H1 (cell line): Measurements from ENCODE around the gene COMMD7. TPM values are rescaled to one million over a fixed set of nuclear protein-coding genes. Genes with fewer than 3 reads are reported as not detected.

Experiments
- CTCF ChIA-PET: fragments of 300-600 bp; sonication (Branson Sonifier 250); formaldehyde crosslinking; loops from one replicate; lab custom pipeline; 2021; ENCODE audit not compliant: partially characterized antibody; lab: Charles Lee
- POLR2A ChIA-PET: fragments of 300-600 bp; sonication (Branson Sonifier 250); formaldehyde crosslinking; loops from one replicate; lab custom pipeline; 2021; ENCODE audit warnings: inconsistent platforms; ENCODE audit not compliant: partially characterized antibody; lab: Charles Lee
- DNase-seq, 2 experiments: peaks; one replicate each; pipeline versions ENCODE4 v3.0.0 to v3.0.0-alpha.2; 2010 to 2022; ENCODE audit warnings: low spot score in 2 of 2, low read depth in 1 of 2, mixed read lengths in 1 of 2
- FAIRE-seq: peaks from 2 replicates; lab custom pipeline; 2011; peaks lifted over from hg19 to GRCh38; lab: Jason Lieb, UNC
- H2AFZ ChIP-seq: 2 replicates; pipeline ENCODE4 v1.8.1; 2012; ENCODE audit warnings: low read length, inconsistent platforms
- H2AK5ac ChIP-seq: 2 replicates; pipeline ENCODE4 v1.6.1; 2013; ENCODE audit warnings: low read depth, low read length
- H2BK120ac ChIP-seq: replicated peaks from 2 replicates; pipeline ENCODE3; 2013; ENCODE audit warnings: low read depth, low read length, inconsistent platforms
- H2BK12ac ChIP-seq: 2 replicates; pipeline ENCODE4 v1.6.1; 2013; ENCODE audit warnings: low read depth, low read length
- H2BK15ac ChIP-seq: 2 replicates; pipeline ENCODE4 v1.6.1; 2013; ENCODE audit warnings: low read length
- H2BK20ac ChIP-seq: 2 replicates; pipeline ENCODE4 v1.6.1; 2013; ENCODE audit warnings: low read length
- H2BK5ac ChIP-seq: 2 replicates; pipeline ENCODE4 v1.6.1; 2013; ENCODE audit warnings: low read depth, low read length
- H3K14ac ChIP-seq: 2 replicates; pipeline ENCODE4 v1.6.1; 2013; ENCODE audit warnings: inconsistent platforms; ENCODE audit not compliant: insufficient read length
- H3K18ac ChIP-seq: 2 replicates; pipeline ENCODE4 v1.6.1; 2013; ENCODE audit warnings: low read length; ENCODE audit errors: extremely low read depth
- H3K23ac ChIP-seq: 2 replicates; pipeline ENCODE4 v1.6.1; 2013; ENCODE audit warnings: inconsistent platforms; ENCODE audit not compliant: insufficient read length
- H3K23me2 ChIP-seq: 2 replicates; pipeline ENCODE4 v1.6.1; 2013; ENCODE audit warnings: low read depth, low read length
- H3K27ac ChIP-seq: 2 replicates; pipeline ENCODE4 v1.6.1; 2011; ENCODE audit warnings: low read depth, low read length, inconsistent platforms
- H3K27me3 ChIP-seq, 4 experiments: replicated peaks in 1 of 4; 1 replicate in 1 of 4; 2 replicates in 3 of 4; pipeline versions ENCODE4 v1.6.1 to v1.8.1; 2011 to 2013; ENCODE audit warnings: low read length in 3 of 4, mild to moderate bottlenecking in 3 of 4, inconsistent platforms in 2 of 4, mixed read lengths in 2 of 4, moderate library complexity in 1 of 4; ENCODE audit not compliant: control insufficient read depth in 3 of 4, insufficient read depth in 3 of 4; ENCODE audit errors: extremely low read depth in 1 of 4
- H3K36me3 ChIP-seq, 4 experiments: 2 replicates each; pipeline versions ENCODE4 v1.6.1 to v1.8.1; 2011 to 2013; ENCODE audit warnings: mild to moderate bottlenecking in 4 of 4, low read length in 3 of 4, moderate library complexity in 2 of 4, control low read depth in 1 of 4, inconsistent platforms in 1 of 4; ENCODE audit not compliant: insufficient read depth in 4 of 4, control insufficient read depth in 2 of 4
- H3K4ac ChIP-seq: replicated peaks from 2 replicates; pipeline ENCODE3; 2013; ENCODE audit warnings: low read length, low read depth, mixed read lengths, inconsistent platforms; ENCODE audit not compliant: insufficient read length
- H3K4me1 ChIP-seq, 4 experiments: replicated peaks in 1 of 4; 1 replicate in 1 of 4; 2 replicates in 3 of 4; pipeline versions ENCODE4 v1.6.1 to v1.8.1; 2011 to 2013; ENCODE audit warnings: low read length in 3 of 4, inconsistent platforms in 2 of 4, mixed read lengths in 1 of 4; ENCODE audit not compliant: insufficient read depth in 4 of 4, control insufficient read depth in 3 of 4
- H3K4me2 ChIP-seq, 2 experiments: 2 replicates each; pipeline versions ENCODE4 v1.6.1 to v1.8.1; 2011 to 2013; ENCODE audit warnings: low read depth in 2 of 2, low read length in 2 of 2, control low read depth in 1 of 2, inconsistent platforms in 1 of 2, mild to moderate bottlenecking in 1 of 2; ENCODE audit not compliant: insufficient read depth in 1 of 2
- H3K4me3 ChIP-seq, 4 experiments: fragments of 200-600, 300-600 bp in 1 of 4; sonication (generic), shearing (Covaris generic), sonication (Bioruptor Twin) in 1 of 4; 2 replicates each; pipeline versions ENCODE4 v1.5.1 to v1.8.1; 2011 to 2016; ENCODE audit warnings: low read length in 4 of 4, low read depth in 3 of 4, control low read depth in 2 of 4, inconsistent platforms in 2 of 4, mild to moderate bottlenecking in 2 of 4, mixed read lengths in 1 of 4, moderate library complexity in 1 of 4; ENCODE audit not compliant: insufficient read depth in 2 of 4; ENCODE audit errors: extremely low read depth in 1 of 4
- H3K56ac ChIP-seq: replicated peaks from 2 replicates; pipeline ENCODE3; 2013; ENCODE audit warnings: low read depth, mild to moderate bottlenecking, mixed read lengths, low read length, inconsistent platforms; ENCODE audit not compliant: insufficient read length
- H3K79me1 ChIP-seq: 2 replicates; pipeline ENCODE4 v1.6.1; 2013; ENCODE audit warnings: low read depth, low read length, control low read depth
- H3K79me2 ChIP-seq, 2 experiments: 2 replicates each; pipeline versions ENCODE4 v1.6.1 to v1.8.1; 2012 to 2013; ENCODE audit warnings: low read length in 2 of 2, mild to moderate bottlenecking in 2 of 2, inconsistent platforms in 1 of 2; ENCODE audit not compliant: insufficient read depth in 2 of 2, control insufficient read depth in 1 of 2
- H3K9ac ChIP-seq, 4 experiments: replicated peaks in 1 of 4; 1 replicate in 1 of 4; 2 replicates in 3 of 4; pipeline versions ENCODE4 v1.6.1 to v1.8.1; 2011 to 2013; ENCODE audit warnings: low read depth in 3 of 4, low read length in 3 of 4, control low read depth in 2 of 4, mild to moderate bottlenecking in 2 of 4, moderate library complexity in 2 of 4, inconsistent platforms in 1 of 4; ENCODE audit errors: extremely low read depth in 1 of 4
- H3K9me3 ChIP-seq, 2 experiments: 2 replicates each; pipeline versions ENCODE4 v1.6.1 to v1.8.1; 2012 to 2013; ENCODE audit warnings: mild to moderate bottlenecking in 2 of 2, moderate library complexity in 2 of 2, control low read depth in 1 of 2, inconsistent platforms in 1 of 2, low read depth in 1 of 2, low read length in 1 of 2, mixed read lengths in 1 of 2; ENCODE audit not compliant: insufficient read depth in 2 of 2
- H4K20me1 ChIP-seq, 2 experiments: replicated peaks in 1 of 2; 2 replicates each; pipeline versions ENCODE3 to v1.8.1; 2011 to 2013; ENCODE audit warnings: inconsistent platforms in 2 of 2, low read length in 2 of 2, mild to moderate bottlenecking in 1 of 2; ENCODE audit not compliant: insufficient read depth in 2 of 2, control insufficient read depth in 1 of 2
- H4K5ac ChIP-seq: 2 replicates; pipeline ENCODE4 v1.6.1; 2013; ENCODE audit warnings: low read length, low read depth, mixed read lengths, inconsistent platforms; ENCODE audit not compliant: insufficient read length
- H4K8ac ChIP-seq: 2 replicates; pipeline ENCODE4 v1.8.0; 2013; ENCODE audit warnings: mild to moderate bottlenecking, moderate library complexity, low read length, inconsistent platforms; ENCODE audit not compliant: insufficient read depth; ENCODE audit errors: extremely low read depth
- H4K91ac ChIP-seq: replicated peaks from 2 replicates; pipeline ENCODE3; 2013; ENCODE audit warnings: low read length, mixed read lengths, inconsistent platforms; ENCODE audit not compliant: insufficient read length
- CEBPB ChIP-seq: IDR thresholded peaks from 2 replicates; pipeline ENCODE4 v1.6.1; 2012; ENCODE audit warnings: low read depth, low read length
- SAP30 ChIP-seq: fragments of 300-600 bp; sonication (generic); IDR thresholded peaks from 2 replicates; pipeline ENCODE4 v1.7.1; 2012; ENCODE audit warnings: low read length, moderate library complexity, mild to moderate bottlenecking, inconsistent platforms; ENCODE audit not compliant: insufficient read depth, insufficient replicate concordance
- TAF7 ChIP-seq: optimal IDR thresholded peaks from 2 replicates; pipeline ENCODE3; 2011; ENCODE audit warnings: low read depth, mild to moderate bottlenecking, inconsistent platforms, low read length, moderate library complexity, borderline replicate concordance
- WGBS, 2 experiments: shearing (Covaris generic) in 1 of 2; methylation state at CpG; one replicate each; pipeline versions ENCODE4 v1.1.6 to v1.1.7; 2013 to 2015; ENCODE audit warnings: low lambda C conversion rate in 2 of 2, mixed read lengths in 2 of 2, inconsistent platforms in 1 of 2, low coverage in 1 of 2, missing lambda C conversion rate in 1 of 2; ENCODE audit not compliant: insufficient replicate concordance in 2 of 2, insufficient coverage in 1 of 2, insufficient read length in 1 of 2; ENCODE audit errors: extremely low coverage in 1 of 2, missing lambda C conversion rate in 1 of 2; 5-methylcytosine and 5-hydroxymethylcytosine counted together
- polyA plus RNA-seq, 7 experiments: library from polyadenylated mRNA; depleted of rRNA in 3 of 7; stranded (reverse) in 5 of 7; unstranded in 2 of 7; fragments of >200 nt in 5 of 7; fragments of 200-250 nt in 2 of 7; gene quantifications; 1 replicate in 5 of 7; 2 replicates in 1 of 7; 4 replicates in 1 of 7; pipeline versions ENCODE4 v1.2.1 to v1.2.3, GENCODE V29; 2011 to 2013; ENCODE audit warnings: missing spikeins in 2 of 7, mixed read lengths in 2 of 7
- total RNA-seq: library from RNA; stranded (reverse); fragmentation: NEBNext Ultra II Directional; extraction: Animal tissue kit (Norgen Biotek cat#: 25700); gene quantifications from 2 replicates; pipeline ENCODE4 v1.2.1, GENCODE V29; 2021

Gene COMMD7
- total and polyA plus RNA-seq, 2 of the 8 experiments (the other 6 are each of a cell fraction or from before 2014, with no cell fraction given) = 39.4 to 48.9 TPM

DNA sequence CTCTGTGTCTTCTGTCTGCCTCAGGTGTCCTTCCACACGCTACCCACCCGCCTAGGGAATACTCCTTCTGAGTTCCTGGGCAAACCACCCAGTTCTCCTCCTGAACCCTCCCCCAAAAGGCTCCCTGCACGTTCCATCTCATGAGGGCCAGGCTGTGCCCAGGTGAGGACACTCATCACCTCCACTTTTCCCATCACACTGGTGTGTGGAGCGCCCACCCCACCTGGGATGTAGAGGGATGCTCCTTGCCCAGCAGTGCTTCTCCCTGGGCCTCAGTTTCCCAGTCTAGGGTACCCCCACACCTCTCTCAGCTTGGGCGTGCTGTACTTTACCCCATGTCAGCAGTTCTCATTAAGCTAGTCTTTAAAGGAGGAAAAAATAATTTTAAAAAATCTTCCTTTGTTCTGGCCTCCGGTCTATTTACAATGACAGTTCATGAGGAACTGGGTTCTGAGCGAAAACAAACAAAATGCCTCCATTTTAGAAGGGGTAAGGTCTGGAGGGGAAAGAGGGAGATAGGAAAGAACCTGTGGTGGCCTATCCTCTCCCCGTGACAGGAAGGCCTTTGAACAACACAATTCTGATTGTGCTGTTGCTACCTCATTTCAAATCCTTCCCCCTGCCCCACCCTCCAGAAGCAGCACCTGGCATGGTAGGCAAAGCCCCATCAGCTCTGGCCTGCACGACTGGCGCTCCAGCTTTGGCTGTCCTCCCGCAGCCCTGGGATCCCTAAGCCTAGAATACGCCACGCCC is 67.9 kb downstream of the COMMD7 start:
- Histone ChIP-seq H4K20me1 (no peaks in the 10 kb centered on the region), H2AK5ac (peak overlapping the region; percentile 65; the same call in 1 of the 2 replicates), H3K23ac (no peak overlapping the region), H3K9ac (no peak overlapping the region), H4K91ac (peak overlapping the region; percentile 73), H4K8ac (peak overlapping the region; percentile 5; the same call in 1 of the 2 replicates), H3K23me2 (no peaks in the 10 kb centered on the region), H3K4me2 (no peak overlapping the region), H3K4me1 (peaks cover 6 to 19% (median 15%) of the 10 kb centered on the region in 4 experiments), H2BK5ac (0 out of 2 replicates have a peak overlapping the region, but pooled peaks have one; percentile 24), H3K79me2 (peaks cover 0 to 9% of the 10 kb centered on the region in 2 experiments; a peak in 1 of 4 replicates), H3K4ac (no peak overlapping the region), H2BK15ac (peak overlapping the region; percentile 98), H2BK120ac (no peak overlapping the region)
- POLR2A ChIA-PET = interaction anchor here (0.6 to 3.2 kb wide), 10 partner anchors 22 to 131 kb away, joined by 3 to 29 read pairs (median 4); partner anchors contain the start of gene DNMT3B
- no peak for TF ChIP-seq CEBPB
- TF ChIP-seq SAP30 = no peak
- TF ChIP-seq TAF7 = no peak
- TF ChIP-seq, all 59 proteins: peak for 0
- peak overlapping the region; percentile 90; the same call in 1 of the 2 replicates for H2BK12ac ChIP-seq
- H3K56ac ChIP-seq = no peak overlapping the region
- 90% methylated on average over 13 of the region's 13 CpGs; no CpG with 5 or more reads in 1 of the 2 experiments for WGBS, 2 experiments
- H3K18ac ChIP-seq = peak overlapping the region; percentile 71; the same call in 1 of the 2 replicates
- H3K9me3 ChIP-seq = no peaks in the 10 kb centered on the region
- DNase-seq (no peak), FAIRE-seq (no peak)
- H2BK20ac ChIP-seq = peak overlapping the region; percentile 80; the same call in 1 of the 2 replicates
- no peak overlapping the region for H3K27ac ChIP-seq
- no peaks in the 10 kb centered on the region for H3K36me3 ChIP-seq
- H3K27me3 ChIP-seq = no peaks in the 10 kb centered on the region
- no peak overlapping the region for H4K5ac ChIP-seq
- H3K4me3 ChIP-seq = no peak overlapping the region
- CTCF ChIA-PET = interaction anchor here (0.6 to 11.9 kb wide), 14 partner anchors 7 to 310 kb away, joined by 3 to 221 read pairs (median 6); partner anchors contain the start of genes COMMD7 and DNMT3B
- no peak overlapping the region for H2AFZ ChIP-seq
- H3K14ac ChIP-seq = no peak overlapping the region
- H3K79me1 ChIP-seq = no peaks in the 10 kb centered on the region
